Panc1 (cell line): ENCODE data around the gene PDK2. TPM values are rescaled to one million over a fixed set of nuclear protein-coding genes. Genes with fewer than 3 reads are reported as not detected.

Experiments used
- ATAC-seq: fragments of 200-7000 bp; cut with Tn5 transposase; 2 replicates; pipeline ENCODE4 v1.9.1; 2020; ENCODE audit warnings: mild to moderate bottlenecking, moderate library complexity
- BruUV-seq: library from RNA; stranded (reverse); fragments of 400-500 nt; replicated peaks from 2 replicates; lab custom pipeline; 2021; lab: Mats Ljungman, UMichigan
- CTCF ChIA-PET: fragments of 300-600 bp; sonication (Branson Sonifier 250); formaldehyde crosslinking; loops from one replicate; lab custom pipeline; 2022; ENCODE audit warnings: antibody characterized with exemption; lab: Charles Lee
- POLR2A ChIA-PET: fragments of 300-600 bp; sonication (Branson Sonifier 250); formaldehyde crosslinking; loops from one replicate; lab custom pipeline; 2022; ENCODE audit warnings: antibody characterized with exemption; lab: Charles Lee
- DNase-seq: peaks from one replicate; pipeline ENCODE4 v3.0.0-alpha.2; 2010; ENCODE audit warnings: low read depth, low spot score
- H3K27ac ChIP-seq: 2 replicates; pipeline ENCODE4 v1.5.1; 2011; ENCODE audit warnings: mild to moderate bottlenecking, low read length, inconsistent platforms
- H3K27me3 ChIP-seq: fragments of 200-500 bp; sonication (Bioruptor generic); 2 replicates; pipeline ENCODE4 v1.6.0; 2014; ENCODE audit warnings: low read length, inconsistent platforms; ENCODE audit not compliant: control insufficient read depth, insufficient read depth
- H3K36me3 ChIP-seq: fragments of 200-500 bp; sonication (Bioruptor generic); 2 replicates; pipeline ENCODE4 v1.5.1; 2014; ENCODE audit warnings: inconsistent platforms, mild to moderate bottlenecking, low read length, moderate library complexity; ENCODE audit not compliant: control insufficient read depth, insufficient read depth
- H3K4me1 ChIP-seq: 2 replicates; pipeline ENCODE4 v1.5.1; 2011; ENCODE audit warnings: inconsistent platforms, mild to moderate bottlenecking, low read length, moderate library complexity; ENCODE audit not compliant: control insufficient read depth, insufficient read depth
- H3K4me3 ChIP-seq, 2 experiments: 2 replicates each; pipeline ENCODE4 v1.5.1; 2011 to 2012; ENCODE audit warnings: low read depth in 2 of 2, low read length in 2 of 2, mild to moderate bottlenecking in 2 of 2, inconsistent platforms in 1 of 2, moderate library complexity in 1 of 2
- H3K9me3 ChIP-seq: fragments of 200-500 bp; sonication (Bioruptor generic); 2 replicates; pipeline ENCODE4 v1.5.1; 2014; ENCODE audit warnings: low read depth, mild to moderate bottlenecking, inconsistent platforms, low read length, moderate library complexity; ENCODE audit not compliant: control insufficient read depth, insufficient read depth
- CTCF ChIP-seq: fragments of 450-650 bp; IDR thresholded peaks from 2 replicates; pipeline ENCODE4 v1.5.1; 2017; ENCODE audit warnings: mild to moderate bottlenecking
- POLR2AphosphoS5 ChIP-seq: IDR thresholded peaks from 2 replicates; pipeline ENCODE4 v1.6.1; 2012; ENCODE audit warnings: mild to moderate bottlenecking, low read depth, low read length, moderate library complexity
- REST ChIP-seq, 2 experiments: IDR thresholded peaks; 2 replicates each; pipeline ENCODE4 v1.6.1; 2011 to 2012; ENCODE audit warnings: low read depth in 2 of 2, control low read depth in 1 of 2, low read length in 1 of 2, mild to moderate bottlenecking in 1 of 2, moderate library complexity in 1 of 2; ENCODE audit not compliant: insufficient read depth in 1 of 2
- SIN3A ChIP-seq: IDR thresholded peaks from 2 replicates; pipeline ENCODE4 v1.6.1; 2012; ENCODE audit warnings: low read depth, mild to moderate bottlenecking, low read length, moderate library complexity, borderline replicate concordance; ENCODE audit not compliant: insufficient read depth
- TCF7L2 ChIP-seq: IDR thresholded peaks from 2 replicates; pipeline ENCODE4 v1.6.1; 2011; ENCODE audit warnings: mild to moderate bottlenecking, low read depth, low read length, inconsistent platforms
- in situ Hi-C: cut with HindIII; loops from 2 replicates; pipeline ENCODE4 v1.10.0; 2016; ENCODE audit warnings: low sequenced_read_pairs, low pct_unique_long_range_greater_than_20kb
- intact Hi-C: fragments of 100-400 bp; cut with micrococcal nuclease; formaldehyde crosslinking; loops from one replicate; pipeline ENCODE4 v1.10.0; 2022; ENCODE audit not compliant: unreplicated experiment
- total RNA-seq: library from RNA; stranded (reverse); gene quantifications from one replicate; pipeline ENCODE4 v1.2.1, GENCODE V29; 2021; ENCODE audit not compliant: unreplicated experiment

Gene PDK2
- total RNA-seq, 1 experiment from 2014 or later, result 46.0 TPM

GRCh38 chr17:50127697-50128361, 32.7 kb downstream of the PDK2 start:
- Histone ChIP-seq H3K36me3 (no peaks in the 10 kb centered on the region), H3K27ac (no peak overlapping the region), H3K4me3 (no peak overlapping the region), H3K4me1 (peaks cover 16% of the 10 kb centered on the region), H3K27me3 (no peaks in the 10 kb centered on the region), H3K9me3 (no peaks in the 10 kb centered on the region)
- no peak for ATAC-seq
- intact Hi-C loops, result no loop called here
- in situ Hi-C loops, result no loop called here
- no peak for TF ChIP-seq REST (IDR thresholded peaks at IDR 0.05; ENCODE audit: insufficient read depth in 1 of 2, low read depth in 2 of 2, low read length in 1 of 2)
- TF ChIP-seq CTCF, result no peak
- no peak for TF ChIP-seq SIN3A
- TF ChIP-seq POLR2AphosphoS5, result no peak
- no peak for TF ChIP-seq TCF7L2
- no TSS peak for BruUV-seq
- CTCF ChIA-PET, result no interaction called here
- DNase-seq, result no peak
- POLR2A ChIA-PET, result no interaction called here

- peak overlapping the region; percentile 45 for H3K4me3 ChIP-seq
- peaks cover 22% of the 10 kb centered on the region for H3K4me1 ChIP-seq
- no peaks in the 10 kb centered on the region for H3K27me3 ChIP-seq
- H3K27ac ChIP-seq, result 0 out of 2 replicates have a peak overlapping the region, but pooled peaks have one; percentile 25
- ATAC-seq, result no peak
- no TSS peak for BruUV-seq
- TF ChIP-seq POLR2AphosphoS5, result no peak
- no peak for TF ChIP-seq CTCF
- TF ChIP-seq REST (IDR thresholded peaks at IDR 0.05; ENCODE audit: insufficient read depth in 1 of 2, low read depth in 2 of 2, low read length in 1 of 2), result no peak
- TF ChIP-seq TCF7L2, result no peak
- TF ChIP-seq SIN3A, result no peak
- DNase-seq, result no peak
- intact Hi-C loops, result no loop called here
- POLR2A ChIA-PET, result interaction anchor here (0.7 kb wide), 1 partner anchor 236 kb away, joined by 5 read pairs; no protein-coding TSS in a partner anchor
- in situ Hi-C loops, result no loop called here
- no peaks in the 10 kb centered on the region for H3K36me3 ChIP-seq
- CTCF ChIA-PET, result no interaction called here
- no peaks in the 10 kb centered on the region for H3K9me3 ChIP-seq
Observed at GRCh38 chr17:50128441-50129352, 33.5 kb downstream of the PDK2 start.
